HG02571 (cell line): ENCODE data around the gene PNMA1.
"Not testable (repeated sequence)": the region's sequence is repeated elsewhere in the genome, so short reads cannot be mapped to it uniquely, and the experiment has no call there.

Experiments used
- ATAC-seq: cut with Tn5 transposase; IDR thresholded peaks from one replicate; pipeline ENCODE4 v1.9.1; 2021; ENCODE audit warnings: mild to moderate bottlenecking, moderate library complexity; ENCODE audit not compliant: unreplicated experiment

Gene PNMA1

DNA sequence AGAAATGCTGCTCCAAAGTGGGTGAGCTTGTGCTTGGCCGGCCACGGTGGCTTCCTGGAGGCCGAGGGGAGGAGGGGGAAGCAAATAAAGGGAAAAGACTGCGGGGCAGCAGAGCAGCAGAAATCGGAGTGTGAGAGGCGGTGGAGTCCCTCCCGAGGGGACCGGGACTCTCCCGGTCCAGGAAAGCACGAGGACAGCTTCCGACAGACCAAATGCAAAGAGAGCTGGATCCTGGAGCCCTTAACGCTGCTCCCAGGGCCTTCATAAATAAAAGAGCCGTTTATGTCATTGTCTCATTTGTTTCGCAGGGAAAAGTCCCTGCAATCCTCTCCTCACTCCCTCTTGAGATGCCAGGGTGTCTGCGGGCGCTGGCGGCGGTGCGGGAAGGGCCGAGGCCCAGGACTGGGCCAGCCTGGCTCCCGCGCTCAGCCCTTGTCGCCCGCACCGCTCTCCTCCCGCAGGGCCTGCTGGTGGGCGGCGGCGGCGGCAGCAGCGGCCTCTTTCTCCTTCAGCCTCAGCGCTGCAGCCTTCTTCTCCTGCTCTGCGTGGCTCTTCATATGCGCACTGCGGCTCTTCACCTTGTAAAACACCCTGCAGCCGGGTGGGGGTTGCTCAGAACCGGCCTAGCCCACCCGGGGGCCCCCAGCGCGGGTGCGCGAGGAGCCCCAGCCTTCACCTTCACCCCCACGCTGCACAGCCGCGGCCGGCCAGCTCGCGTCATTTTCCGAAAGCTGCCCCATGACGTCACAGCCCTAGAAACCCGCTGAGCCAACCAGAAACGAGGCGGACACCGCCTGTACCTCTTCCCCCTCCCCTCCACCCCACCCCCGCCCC, 4.5 kb upstream of the PNMA1 start:
- ATAC-seq = no peak

DNA sequence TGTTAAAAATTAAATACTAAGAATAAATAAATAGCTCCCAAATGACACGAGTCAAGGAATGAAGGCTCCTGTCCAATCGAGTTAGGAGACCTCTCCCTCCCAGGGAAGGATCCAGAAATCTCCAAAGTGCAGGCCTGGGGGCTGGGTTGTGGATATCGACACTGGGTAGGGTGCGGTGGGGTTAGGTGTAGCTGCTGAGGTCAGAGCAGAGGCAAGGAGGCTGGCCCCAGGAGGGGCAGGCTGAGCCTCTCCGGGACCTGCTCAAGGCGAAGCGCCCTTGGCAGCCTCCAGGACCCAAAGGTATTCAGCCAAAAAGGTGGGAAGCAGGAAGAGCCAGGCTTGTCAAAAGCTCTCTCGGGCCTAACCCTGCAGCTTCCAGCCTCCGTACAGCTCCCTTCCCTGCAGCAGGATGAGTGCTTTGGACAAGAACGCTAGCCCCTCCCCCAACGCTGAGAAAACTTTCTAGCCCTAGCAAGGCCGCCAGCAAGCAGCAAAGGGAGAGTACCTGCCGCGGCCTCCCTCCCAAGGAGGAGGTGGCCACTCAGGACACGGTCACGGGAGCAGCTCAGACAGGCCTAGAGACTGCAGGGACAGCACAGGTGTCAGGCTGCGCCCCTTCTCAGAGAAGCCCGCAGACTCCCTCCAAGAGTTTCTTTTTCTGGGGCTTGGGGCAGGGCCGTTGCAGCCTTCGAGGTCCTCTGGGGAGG, 3.7 kb upstream of the PNMA1 start:
- ATAC-seq = no peak

GRCh38 chr14:73717266-73717665, 3.1 kb upstream of the PNMA1 start:
- no peak for ATAC-seq

DNA sequence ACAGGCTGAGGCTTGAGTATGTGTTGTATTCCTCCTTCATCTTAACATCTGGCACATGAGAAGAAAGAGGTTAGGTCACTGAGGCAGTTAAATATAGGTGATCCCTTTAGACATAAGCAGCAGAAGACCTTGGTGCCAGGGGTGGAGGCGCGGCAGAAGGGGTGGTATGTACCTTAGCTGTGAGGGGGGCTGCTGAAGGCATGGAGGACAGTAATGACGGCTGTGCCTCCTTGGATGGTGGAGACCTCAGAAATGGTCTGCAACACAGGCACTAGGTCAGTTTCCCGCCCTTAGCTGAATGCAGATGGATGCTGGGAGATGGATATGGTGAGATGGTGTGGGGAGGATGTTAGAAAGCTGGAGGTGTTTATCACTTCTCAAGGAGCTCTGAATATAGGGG, 1.5 kb upstream of the PNMA1 start:
- ATAC-seq = no peak

- no peak for ATAC-seq
These were observed 485 bp upstream of the PNMA1 start for GRCh38 chr14:73714656-73715081.

DNA sequence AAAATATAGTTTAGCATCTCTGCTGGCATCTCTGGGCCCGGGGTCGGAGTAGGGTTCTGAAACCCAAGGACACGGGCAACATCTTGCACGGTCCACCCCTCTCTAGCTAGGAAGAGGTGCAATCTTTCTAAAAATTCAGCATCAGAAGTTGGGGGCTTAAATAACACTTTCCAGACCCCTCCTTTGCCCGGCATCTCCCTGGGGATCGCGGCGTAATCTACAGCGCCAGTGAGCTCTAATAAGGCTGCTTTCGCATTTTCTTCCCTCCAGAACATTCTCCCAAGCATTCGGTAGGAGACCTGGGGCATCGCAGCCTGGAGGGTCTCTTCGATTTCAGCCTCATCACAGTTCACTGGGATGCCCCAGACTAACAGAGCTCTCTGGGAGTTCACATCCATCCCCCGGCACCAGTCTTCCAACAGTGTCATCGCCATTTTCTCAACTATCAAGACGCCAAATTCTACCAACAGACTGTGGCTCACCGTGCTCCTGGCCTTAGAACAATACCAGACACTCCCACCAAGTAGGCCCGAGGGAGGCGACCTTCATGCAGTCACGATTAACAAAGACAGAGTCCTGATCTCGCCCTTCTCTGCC, 880 bp downstream of the PNMA1 start:
- no peak for ATAC-seq

DNA sequence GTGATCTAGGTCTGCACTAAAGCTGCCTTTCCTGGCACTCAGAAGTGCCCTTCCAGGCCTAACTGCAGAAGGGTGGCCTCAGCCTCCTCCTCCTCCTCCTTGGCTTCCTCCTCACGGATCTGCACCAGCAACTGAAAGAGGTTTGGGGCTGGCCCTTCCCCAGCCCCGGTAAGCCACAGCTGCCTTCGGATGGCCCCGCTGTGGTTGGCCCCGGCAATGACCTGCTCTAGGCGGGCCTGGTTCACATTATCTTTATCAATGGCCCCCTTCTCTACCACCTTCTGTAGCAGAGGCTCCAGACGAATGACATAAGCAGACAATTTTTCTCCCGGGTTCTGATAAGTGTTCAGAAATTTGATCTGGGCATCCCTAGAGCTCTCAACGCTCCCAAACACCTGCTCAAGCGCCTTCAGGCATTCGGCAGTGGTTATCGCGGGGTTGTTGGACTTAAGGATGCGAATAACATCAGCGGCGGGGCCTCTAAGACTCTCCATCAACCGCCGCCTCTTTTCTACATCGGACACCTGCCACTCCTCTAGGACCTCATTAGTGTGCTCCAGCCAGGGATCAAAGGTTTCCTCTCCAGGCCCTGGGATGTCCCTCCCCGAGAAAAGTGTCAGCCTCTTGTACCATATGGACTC, 1.5 kb downstream of the PNMA1 start:
- peak; percentile 33 for ATAC-seq

DNA sequence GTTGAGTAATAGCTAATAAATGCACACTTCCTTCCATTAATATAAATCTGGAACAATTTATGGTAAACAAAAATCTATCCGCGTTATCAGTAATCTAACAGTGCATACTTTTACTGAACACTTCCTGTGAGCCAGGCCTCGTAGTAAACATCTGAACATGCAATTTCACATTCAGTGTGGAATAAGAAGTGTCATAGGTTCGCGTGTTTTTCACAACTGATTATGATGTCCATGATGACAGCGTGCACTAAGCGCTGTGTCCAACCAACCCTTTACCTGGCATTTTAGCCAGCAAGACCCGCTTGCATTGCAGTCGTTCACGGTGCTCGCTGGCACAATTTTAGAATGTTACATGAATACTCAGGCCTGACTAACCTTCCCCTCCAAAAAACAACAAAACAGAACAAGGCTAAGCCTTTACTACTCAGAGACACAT, 2.1 kb downstream of the PNMA1 start:
- no peak for ATAC-seq

DNA sequence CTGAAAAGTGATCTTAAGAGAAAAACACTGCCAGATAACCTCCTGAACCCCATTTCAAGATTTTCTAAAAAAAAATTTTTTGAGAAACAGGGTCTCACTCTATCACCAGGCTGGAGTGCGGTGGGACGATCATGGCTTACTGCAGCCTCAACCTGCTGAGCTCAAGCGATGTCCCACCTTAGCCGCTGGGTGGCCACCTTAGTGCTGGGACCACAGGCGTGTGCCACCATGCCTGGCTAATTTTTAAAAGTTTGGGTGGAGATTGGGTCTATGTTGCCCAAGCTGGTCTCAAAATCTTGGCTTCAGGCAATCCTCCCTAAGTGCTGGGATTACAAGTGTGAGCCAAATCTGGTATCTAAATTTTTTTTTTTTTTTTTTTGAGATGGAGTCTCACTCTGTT, 3.4 kb downstream of the PNMA1 start:
- no peak for ATAC-seq

DNA sequence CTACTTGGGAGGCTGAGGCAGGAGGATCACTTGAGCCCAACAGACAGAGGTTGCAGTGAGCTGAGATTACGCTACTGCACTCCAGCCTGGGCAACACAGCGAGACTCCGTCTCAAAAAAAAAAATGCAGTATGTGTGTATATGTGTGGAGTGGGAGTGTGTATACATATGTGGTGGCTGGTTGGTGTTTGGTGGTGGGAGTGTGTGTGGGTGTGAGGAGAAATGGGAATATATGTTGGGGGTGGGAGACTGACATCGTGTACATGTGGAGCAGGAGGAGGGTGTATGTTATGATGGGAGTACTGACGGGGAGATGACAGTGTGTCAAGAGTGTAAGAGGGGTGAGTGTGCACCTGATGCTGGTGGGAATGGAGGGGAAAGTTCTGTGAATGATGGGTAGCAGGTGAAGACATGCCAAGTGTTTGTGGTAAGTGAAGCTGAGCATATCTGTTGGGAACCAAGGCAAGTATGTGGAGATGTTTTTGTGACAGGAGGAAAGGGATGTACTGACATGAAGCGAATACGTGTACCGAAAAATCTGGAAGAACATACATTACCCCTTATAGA, 4.2 kb downstream of the PNMA1 start:
- ATAC-seq = no peak

GRCh38 chr14:73708076-73708475, 6.1 kb downstream of the PNMA1 start:
- ATAC-seq = not testable (repeated sequence)

GRCh38 chr14:73700325-73700724, 13.9 kb downstream of the PNMA1 start:
- no peak for ATAC-seq

DNA sequence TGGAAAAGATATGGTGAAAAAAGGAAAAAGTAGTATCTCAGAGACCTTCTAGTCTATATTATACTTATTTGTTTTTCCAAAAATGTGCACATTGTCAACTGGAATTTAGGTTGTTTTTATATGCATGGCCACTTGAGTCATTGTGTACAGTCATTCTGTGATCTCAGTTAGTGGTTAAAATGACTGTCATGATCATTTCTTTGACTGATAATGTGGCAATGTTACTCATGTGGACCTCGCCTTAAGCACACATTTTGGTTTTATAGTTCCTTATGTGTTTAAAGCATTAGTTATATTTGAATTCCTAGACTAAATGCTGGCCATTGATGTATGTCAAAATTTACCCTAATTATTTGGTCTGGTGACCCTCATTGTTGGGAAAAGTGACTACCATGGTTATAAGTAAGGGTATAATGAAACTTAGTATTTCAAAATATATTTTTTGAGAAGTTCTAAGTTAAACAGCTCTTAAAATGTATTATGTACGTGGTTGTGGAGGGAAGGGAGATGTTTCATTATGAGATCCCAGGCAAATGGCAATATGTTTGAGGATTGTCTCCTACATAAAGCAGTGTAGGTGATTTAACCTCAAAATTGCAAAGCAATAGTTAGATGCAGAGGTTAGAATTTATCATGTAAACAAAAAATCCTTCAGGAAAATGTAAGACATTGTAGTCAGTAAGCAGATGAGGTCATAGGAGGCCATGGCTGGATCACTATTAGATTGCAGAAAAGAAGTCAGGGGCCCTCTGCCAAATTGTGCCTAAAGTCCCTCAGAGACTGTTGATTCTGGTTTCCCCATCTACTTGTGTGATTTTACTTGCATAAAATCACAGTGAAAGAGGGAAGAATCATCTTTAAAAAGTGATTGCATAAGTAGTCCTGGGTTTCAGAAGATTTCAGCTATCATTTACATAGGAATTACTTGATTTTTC, 17.5 kb downstream of the PNMA1 start:
- ATAC-seq = peak; percentile 64

DNA sequence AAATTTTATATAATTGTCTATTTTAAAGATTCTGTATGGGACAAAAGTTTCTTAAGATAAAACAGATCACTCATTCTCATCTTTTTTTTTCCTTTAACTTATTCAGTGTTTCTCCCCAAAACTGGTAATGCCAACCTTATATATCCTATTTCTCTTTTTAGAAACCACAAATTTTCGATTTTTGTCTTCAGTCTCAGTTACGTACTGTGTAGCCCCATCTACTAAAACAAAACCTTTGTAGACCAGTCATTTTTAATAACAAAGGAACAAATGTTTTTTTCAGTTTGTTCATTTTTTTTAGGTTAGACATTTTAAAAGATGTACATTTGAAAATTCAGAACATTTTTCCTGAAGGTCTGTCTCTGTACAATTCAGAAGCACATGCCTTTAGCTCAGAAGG, 18.2 kb downstream of the PNMA1 start:
- ATAC-seq = peak; percentile 67

GRCh38 chr14:73695082-73695481, 19.1 kb downstream of the PNMA1 start:
- no peak for ATAC-seq

DNA sequence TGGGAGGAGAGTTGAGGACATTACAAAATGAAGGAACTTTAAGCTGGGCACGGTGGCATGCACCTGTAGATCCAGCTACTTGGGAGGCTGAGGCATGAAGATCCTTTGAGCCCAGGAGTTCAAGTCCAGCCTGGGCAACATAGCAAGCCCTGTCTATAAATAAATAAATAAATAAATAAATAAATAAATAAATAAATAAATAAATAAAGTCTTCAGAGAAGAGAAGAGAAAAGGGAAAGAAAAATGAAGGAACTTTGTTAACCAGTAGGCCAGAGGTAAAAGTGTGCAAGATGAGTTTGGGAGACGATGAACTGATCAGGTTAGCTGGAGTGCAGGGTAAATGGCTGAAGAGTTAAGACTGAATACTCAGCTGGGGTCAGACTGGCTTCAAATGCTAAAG, 20.1 kb downstream of the PNMA1 start:
- no peak for ATAC-seq

GRCh38 chr14:73686901-73687300, 27.3 kb downstream of the PNMA1 start:
- ATAC-seq = no peak

- no peak for ATAC-seq
These were observed 28.9 kb downstream of the PNMA1 start for GRCh38 chr14:73685328-73685727.

GRCh38 chr14:73684627-73685026, 29.6 kb downstream of the PNMA1 start:
- ATAC-seq = no peak

- no peak for ATAC-seq
These were observed 33.4 kb downstream of the PNMA1 start for GRCh38 chr14:73680821-73681220.
